ENCODE results near the gene FGF8. TPM values are rescaled to one million over a fixed set of nuclear protein-coding genes. Genes with fewer than 3 reads are reported as not detected.

FGF8 gene
- total and polyA plus RNA-seq, 2 donors (not counting 3 experiments of a cell fraction or from before 2014, with no cell fraction given), result 0.44 TPM; not detected in 1

DNA sequence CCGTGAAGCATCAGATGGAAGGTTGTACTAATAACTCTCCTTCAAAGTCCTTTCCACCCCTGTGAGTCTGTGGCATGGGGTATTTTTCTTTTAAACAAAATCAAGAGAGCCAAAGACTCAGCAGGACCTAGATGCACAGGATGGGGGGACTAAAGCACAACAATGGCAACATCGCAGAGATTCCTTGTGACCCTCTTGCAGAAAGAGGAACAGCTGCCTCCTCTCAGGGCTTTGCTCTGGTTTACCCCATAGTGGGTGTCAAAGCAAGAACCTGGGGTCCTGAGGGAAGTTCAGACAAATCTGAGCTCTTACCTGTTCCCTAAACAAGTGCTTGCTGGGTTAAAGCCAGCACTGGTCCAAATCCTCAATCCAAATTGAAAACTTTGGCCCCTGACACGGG, 39.2 kb downstream of the FGF8 start:
- Histone ChIP-seq H3K36me3 (ENCODE audit: control insufficient read depth in 2 of 2, extremely low read depth in 1 of 2, insufficient read depth in 2 of 2, low read length in 2 of 2) (no peaks in the 10 kb centered on the region), H3K79me2 (ENCODE audit: control insufficient read depth, insufficient read depth, low read length) (no peaks in the 10 kb centered on the region), H3K4me3 (replicated peaks in 1 of 3; ENCODE audit: insufficient read depth in 1 of 3, low read depth in 1 of 3, low read length in 3 of 3) (no peak overlapping the region), H3K9ac (replicated peaks; ENCODE audit: extremely low read depth, insufficient read depth, low read length) (no peak overlapping the region), H2AFZ (ENCODE audit: low read depth, low read length) (no peak overlapping the region), H3K4me2 (ENCODE audit: insufficient read depth, low read length) (no peak overlapping the region), H3K9me3 (replicated peaks; ENCODE audit: control insufficient read depth, insufficient read depth, low read length) (no peaks in the 10 kb centered on the region), H3K27me3 (ENCODE audit: control insufficient read depth in 2 of 2, insufficient read depth in 2 of 2, low read length in 2 of 2) (peaks cover 9 to 19% of the 10 kb centered on the region in 2 experiments), H4K20me1 (replicated peaks; ENCODE audit: control insufficient read depth, extremely low read depth, insufficient read depth, low read length) (no peaks in the 10 kb centered on the region), H3K4me1 (ENCODE audit: control insufficient read depth, extremely low read depth, insufficient read depth, low read length) (no peaks in the 10 kb centered on the region), H3K27ac (ENCODE audit: insufficient read depth, low read depth, low read length) (no peak overlapping the region), H3K9me1 (replicated peaks; ENCODE audit: control insufficient read depth, extremely low read depth, insufficient read depth, low read length) (no peaks in the 10 kb centered on the region)
- dilution Hi-C loops (cut with MboI; ENCODE audit: extremely low pct_ligation_motif_present, low sequenced_read_pairs), result no loop called here
- CTCF ChIA-PET, result interaction anchor here (1.3 kb wide), 1 partner anchor 90 kb away, joined by 3 read pairs; no protein-coding TSS in a partner anchor
- no peak for TF ChIP-seq EZH2 (IDR thresholded peaks at IDR 0.05; ENCODE audit: borderline replicate concordance, low read depth, low read length, severe bottlenecking)
- no peak for TF ChIP-seq POLR2AphosphoS5 (IDR thresholded peaks at IDR 0.05; ENCODE audit: insufficient read depth, low read depth, low read length)
- no peak for TF ChIP-seq JUN (IDR thresholded peaks at IDR 0.05; ENCODE audit: borderline replicate concordance, insufficient read depth, insufficient read length, low read depth)
- no peak for TF ChIP-seq MYC (IDR thresholded peaks at IDR 0.05; ENCODE audit: low read depth, low read length)
- TF ChIP-seq GATA2 (IDR thresholded peaks at IDR 0.05; ENCODE audit: insufficient read depth, insufficient read length, low read depth, low read length), result no peak
- TF ChIP-seq, protein P1, sequence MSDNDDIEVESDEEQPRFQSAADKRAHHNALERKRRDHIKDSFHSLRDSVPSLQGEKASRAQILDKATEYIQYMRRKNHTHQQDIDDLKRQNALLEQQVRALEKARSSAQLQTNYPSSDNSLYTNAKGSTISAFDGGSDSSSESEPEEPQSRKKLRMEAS (IDR thresholded peaks at IDR 0.05; ENCODE audit: insufficient read depth, insufficient read length), result no peak
- no peak for TF ChIP-seq POLR2A (IDR thresholded peaks at IDR 0.05; ENCODE audit: low read depth, low read length)
- no peak for TF ChIP-seq FOS (IDR thresholded peaks at IDR 0.05; ENCODE audit: borderline replicate concordance, insufficient read depth, low read length)
- TF ChIP-seq, protein P2, sequence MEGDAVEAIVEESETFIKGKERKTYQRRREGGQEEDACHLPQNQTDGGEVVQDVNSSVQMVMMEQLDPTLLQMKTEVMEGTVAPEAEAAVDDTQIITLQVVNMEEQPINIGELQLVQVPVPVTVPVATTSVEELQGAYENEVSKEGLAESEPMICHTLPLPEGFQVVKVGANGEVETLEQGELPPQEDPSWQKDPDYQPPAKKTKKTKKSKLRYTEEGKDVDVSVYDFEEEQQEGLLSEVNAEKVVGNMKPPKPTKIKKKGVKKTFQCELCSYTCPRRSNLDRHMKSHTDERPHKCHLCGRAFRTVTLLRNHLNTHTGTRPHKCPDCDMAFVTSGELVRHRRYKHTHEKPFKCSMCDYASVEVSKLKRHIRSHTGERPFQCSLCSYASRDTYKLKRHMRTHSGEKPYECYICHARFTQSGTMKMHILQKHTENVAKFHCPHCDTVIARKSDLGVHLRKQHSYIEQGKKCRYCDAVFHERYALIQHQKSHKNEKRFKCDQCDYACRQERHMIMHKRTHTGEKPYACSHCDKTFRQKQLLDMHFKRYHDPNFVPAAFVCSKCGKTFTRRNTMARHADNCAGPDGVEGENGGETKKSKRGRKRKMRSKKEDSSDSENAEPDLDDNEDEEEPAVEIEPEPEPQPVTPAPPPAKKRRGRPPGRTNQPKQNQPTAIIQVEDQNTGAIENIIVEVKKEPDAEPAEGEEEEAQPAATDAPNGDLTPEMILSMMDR (IDR thresholded peaks at IDR 0.05; ENCODE audit: extremely low read depth in 1 of 2, insufficient read depth in 1 of 2, low read depth in 1 of 2, low read length in 2 of 2), result no peak
- POLR2A ChIA-PET, result no interaction called here
- intact Hi-C loops (cut with micrococcal nuclease), result no loop called here
- BruUV-seq (replicated peaks), result no TSS peak
- DNase-seq (ENCODE audit: low read depth, low spot score), result no peak
- no peak for FAIRE-seq

All from endothelial cell of umbilical vein (primary cell).